Effector CD8-positive, alpha-beta T cell (primary cell): ENCODE results near the gene INTS15.
"Not testable (repeated sequence)": the region's sequence is repeated elsewhere in the genome, so short reads cannot be mapped to it uniquely, and the experiment has no call there.

ENCODE experiments used
- DNase-seq: peaks from one replicate; lab custom pipeline; 2025; lab: John Stamatoyannopoulos, UW

The INTS15 gene

GRCh38 chr7:6616854-6617643 lies 27.2 kb downstream of the INTS15 start:
- no peak for DNase-seq

GRCh38 chr7:6618621-6619020 lies 28.8 kb downstream of the INTS15 start:
- no peak for DNase-seq

GRCh38 chr7:6619961-6620360 lies 30.1 kb downstream of the INTS15 start:
- no peak for DNase-seq

- DNase-seq = no peak
Observed at GRCh38 chr7:6621195-6622133, 31.6 kb downstream of the INTS15 start.

- no peak for DNase-seq
Observed at GRCh38 chr7:6622134-6622710, 32.4 kb downstream of the INTS15 start.

- DNase-seq = no peak
Observed at GRCh38 chr7:6623589-6624245, 33.9 kb downstream of the INTS15 start.

- no peak for DNase-seq
Observed at GRCh38 chr7:6624246-6624611, 34.4 kb downstream of the INTS15 start.

GRCh38 chr7:6628045-6628444 lies 38.2 kb downstream of the INTS15 start:
- DNase-seq = no peak

GRCh38 chr7:6630007-6630849 lies 40.4 kb downstream of the INTS15 start:
- DNase-seq = no peak

- DNase-seq = no peak
Observed at GRCh38 chr7:6631605-6632004, 41.8 kb downstream of the INTS15 start.

- no peak for DNase-seq
Observed at GRCh38 chr7:6634021-6634420, 44.2 kb downstream of the INTS15 start.

GRCh38 chr7:6634971-6635370 lies 45.1 kb downstream of the INTS15 start:
- DNase-seq = not testable (repeated sequence)

GRCh38 chr7:6636741-6637543 lies 47.1 kb downstream of the INTS15 start, which contains the start of gene ZNF316:
ZNF316 (plus strand) TSS chr7:6637318; CDS start chr7:6642410, 5,092 bp downstream.
- DNase-seq = peak; percentile 43

- peak; percentile 52 for DNase-seq
Observed at GRCh38 chr7:6637544-6638229, 47.9 kb downstream of the INTS15 start.

GRCh38 chr7:6639032-6639431 lies 49.2 kb downstream of the INTS15 start:
- no peak for DNase-seq

GRCh38 chr7:6639627-6640026 lies 49.8 kb downstream of the INTS15 start:
- DNase-seq = no peak

- DNase-seq = no peak
Observed at GRCh38 chr7:6640246-6640721, 50.5 kb downstream of the INTS15 start.

- DNase-seq = no peak
Observed at GRCh38 chr7:6641305-6642035, 51.6 kb downstream of the INTS15 start.
